ENCODE data around the gene WNT3A. TPM values are rescaled to one million over a fixed set of nuclear protein-coding genes. Genes with fewer than 3 reads are reported as not detected.

Gene WNT3A
- total RNA-seq, 4 donors from 2014 or later = 2.8 to 6.3 (median 3.8) TPM

GRCh38 chr1:228070851-228071250 is 64.1 kb downstream of the WNT3A start:
- Histone ChIP-seq H3K27me3 (peaks cover 28% of the 10 kb centered on the region), H3K27ac (no peak overlapping the region), H3K4me1 (no peaks in the 10 kb centered on the region), H3K36me3 (no peaks in the 10 kb centered on the region), H3K9me3 (no peaks in the 10 kb centered on the region), H3K4me3 (no peak overlapping the region)
- DNase-seq (ENCODE audit: low spot score in 2 of 2) = no peak
- 72% methylated on average over 3 of the region's 3 CpGs for WGBS
- TF ChIP-seq POLR2AphosphoS5 (IDR thresholded peaks at IDR 0.05) = no peak
- TF ChIP-seq EP300 (IDR thresholded peaks at IDR 0.05) = no peak
- no peak for TF ChIP-seq POLR2A (IDR thresholded peaks at IDR 0.05)
- TF ChIP-seq, protein P1, sequence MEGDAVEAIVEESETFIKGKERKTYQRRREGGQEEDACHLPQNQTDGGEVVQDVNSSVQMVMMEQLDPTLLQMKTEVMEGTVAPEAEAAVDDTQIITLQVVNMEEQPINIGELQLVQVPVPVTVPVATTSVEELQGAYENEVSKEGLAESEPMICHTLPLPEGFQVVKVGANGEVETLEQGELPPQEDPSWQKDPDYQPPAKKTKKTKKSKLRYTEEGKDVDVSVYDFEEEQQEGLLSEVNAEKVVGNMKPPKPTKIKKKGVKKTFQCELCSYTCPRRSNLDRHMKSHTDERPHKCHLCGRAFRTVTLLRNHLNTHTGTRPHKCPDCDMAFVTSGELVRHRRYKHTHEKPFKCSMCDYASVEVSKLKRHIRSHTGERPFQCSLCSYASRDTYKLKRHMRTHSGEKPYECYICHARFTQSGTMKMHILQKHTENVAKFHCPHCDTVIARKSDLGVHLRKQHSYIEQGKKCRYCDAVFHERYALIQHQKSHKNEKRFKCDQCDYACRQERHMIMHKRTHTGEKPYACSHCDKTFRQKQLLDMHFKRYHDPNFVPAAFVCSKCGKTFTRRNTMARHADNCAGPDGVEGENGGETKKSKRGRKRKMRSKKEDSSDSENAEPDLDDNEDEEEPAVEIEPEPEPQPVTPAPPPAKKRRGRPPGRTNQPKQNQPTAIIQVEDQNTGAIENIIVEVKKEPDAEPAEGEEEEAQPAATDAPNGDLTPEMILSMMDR (IDR thresholded peaks at IDR 0.05) = no peak

- DNase-seq (ENCODE audit: low spot score in 2 of 2) = peak in 1 of 2 donors; percentile 68
- H3K27ac ChIP-seq = no peak overlapping the region
- H3K4me3 ChIP-seq = no peak overlapping the region
- H3K36me3 ChIP-seq = no peaks in the 10 kb centered on the region
- no peaks in the 10 kb centered on the region for H3K9me3 ChIP-seq
- 70% methylated on average over 6 of the region's 7 CpGs for WGBS
- TF ChIP-seq POLR2A (IDR thresholded peaks at IDR 0.05) (no peak), POLR2AphosphoS5 (IDR thresholded peaks at IDR 0.05) (no peak), EP300 (IDR thresholded peaks at IDR 0.05) (no peak)
- TF ChIP-seq, protein P1 (IDR thresholded peaks at IDR 0.05) = no peak
- no peaks in the 10 kb centered on the region for H3K4me1 ChIP-seq
- peaks cover 17% of the 10 kb centered on the region for H3K27me3 ChIP-seq
Measured at GRCh38 chr1:228071839-228072657, 65.2 kb downstream of the WNT3A start.

- no CpG with 5 or more reads among the region's 5 CpGs for WGBS
- Histone ChIP-seq H3K36me3 (no peaks in the 10 kb centered on the region), H3K4me3 (no peak overlapping the region), H3K4me1 (no peaks in the 10 kb centered on the region), H3K27me3 (peaks cover 11% of the 10 kb centered on the region), H3K9me3 (no peaks in the 10 kb centered on the region), H3K27ac (no peak overlapping the region)
- TF ChIP-seq POLR2AphosphoS5 (IDR thresholded peaks at IDR 0.05) (no peak), POLR2A (IDR thresholded peaks at IDR 0.05) (no peak), EP300 (IDR thresholded peaks at IDR 0.05) (no peak)
- TF ChIP-seq, protein P1 (IDR thresholded peaks at IDR 0.05) = no peak
- DNase-seq (ENCODE audit: low spot score in 2 of 2) = peak; percentile 47 to 62
Measured at GRCh38 chr1:228072658-228073043, 65.9 kb downstream of the WNT3A start.

GRCh38 chr1:228073061-228073856 is 66.5 kb downstream of the WNT3A start:
- 56% methylated on average over 13 of the region's 23 CpGs for WGBS
- Histone ChIP-seq H3K4me3 (no peak overlapping the region), H3K9me3 (no peaks in the 10 kb centered on the region), H3K27me3 (peaks cover 5% of the 10 kb centered on the region), H3K4me1 (no peaks in the 10 kb centered on the region), H3K36me3 (no peaks in the 10 kb centered on the region), H3K27ac (no peak overlapping the region)
- TF ChIP-seq POLR2A (IDR thresholded peaks at IDR 0.05) (no peak), POLR2AphosphoS5 (IDR thresholded peaks at IDR 0.05) (no peak), EP300 (IDR thresholded peaks at IDR 0.05) (no peak)
- TF ChIP-seq, protein P1 (IDR thresholded peaks at IDR 0.05) = no peak
- peak in 1 of 2 donors; percentile 57 for DNase-seq (ENCODE audit: low spot score in 2 of 2)
